Stimulated activated CD4-positive, alpha-beta T cell treated with anti-CD3 and anti-CD28 coated beads, Interleukin-2, amount 100 ng/mL, for 4 hours (primary cell): ENCODE results near the gene BICRA.
"Not testable (repeated sequence)": the region's sequence is repeated elsewhere in the genome, so short reads cannot be mapped to it uniquely, and the experiment has no call there.

Experiments used
- DNase-seq: peaks from one replicate; pipeline ENCODE4 v3.0.0-alpha.2; 2020; ENCODE audit warnings: low read depth

Gene BICRA

GRCh38 chr19:47716270-47716937 lies 107.5 kb downstream of the BICRA start:
- DNase-seq: no peak

- not testable (repeated sequence) for DNase-seq
Measured at GRCh38 chr19:47718415-47719046, 109.6 kb downstream of the BICRA start.

GRCh38 chr19:47719047-47719859 lies 110.3 kb downstream of the BICRA start:
- DNase-seq: no peak

GRCh38 chr19:47720669-47721422 lies 111.9 kb downstream of the BICRA start:
- DNase-seq: no peak

- DNase-seq: no peak
Measured at GRCh38 chr19:47723581-47723940, 114.6 kb downstream of the BICRA start.

GRCh38 chr19:47725759-47726401 lies 116.9 kb downstream of the BICRA start:
- DNase-seq: no peak

GRCh38 chr19:47726467-47726866 lies 117.5 kb downstream of the BICRA start:
- DNase-seq: no peak

GRCh38 chr19:47728295-47728694 lies 119.4 kb downstream of the BICRA start:
- not testable (repeated sequence) for DNase-seq

GRCh38 chr19:47729468-47729798 lies 120.5 kb downstream of the BICRA start:
- DNase-seq: peak; percentile 10

GRCh38 chr19:47729799-47730520 lies 121.0 kb downstream of the BICRA start:
- DNase-seq: no peak

- DNase-seq: no peak
Measured at GRCh38 chr19:47730521-47730889, 121.6 kb downstream of the BICRA start.

GRCh38 chr19:47730910-47731309 lies 122.0 kb downstream of the BICRA start:
- DNase-seq: no peak

- no peak for DNase-seq
Measured at GRCh38 chr19:47735131-47735530, 126.2 kb downstream of the BICRA start.

- no peak for DNase-seq
Measured at GRCh38 chr19:47740866-47741519, 132.1 kb downstream of the BICRA start.

GRCh38 chr19:47741544-47742140 lies 132.7 kb downstream of the BICRA start:
- DNase-seq: no peak

- DNase-seq: no peak
Measured at GRCh38 chr19:47742634-47743033, 133.7 kb downstream of the BICRA start.

- DNase-seq: peak; percentile 93
Measured at GRCh38 chr19:47745010-47745901, 136.3 kb downstream of the BICRA start, which contains the start of gene NOP53. TSS of gene NOP53 (plus strand) at chr19:47745546. CDS start at chr19:47745560, 14 bp downstream.

- DNase-seq: not testable (repeated sequence)
Measured at GRCh38 chr19:47746129-47746528, 137.2 kb downstream of the BICRA start.

GRCh38 chr19:47749326-47749725 lies 140.4 kb downstream of the BICRA start:
- no peak for DNase-seq
